Ramos (cell line): ENCODE measurements around the gene NEURL1.

Source experiments
- in situ Hi-C: fragments of 300-500 bp; cut with MboI; formaldehyde crosslinking; loops from one replicate; pipeline ENCODE4 v1.14.3; 2022; ENCODE audit warnings: low sequenced_read_pairs; ENCODE audit not compliant: unreplicated experiment

The NEURL1 gene

GRCh38 chr10:103459615-103460014, 33.9 kb upstream of the NEURL1 start:
- in situ Hi-C loops, result no loop called here

DNA sequence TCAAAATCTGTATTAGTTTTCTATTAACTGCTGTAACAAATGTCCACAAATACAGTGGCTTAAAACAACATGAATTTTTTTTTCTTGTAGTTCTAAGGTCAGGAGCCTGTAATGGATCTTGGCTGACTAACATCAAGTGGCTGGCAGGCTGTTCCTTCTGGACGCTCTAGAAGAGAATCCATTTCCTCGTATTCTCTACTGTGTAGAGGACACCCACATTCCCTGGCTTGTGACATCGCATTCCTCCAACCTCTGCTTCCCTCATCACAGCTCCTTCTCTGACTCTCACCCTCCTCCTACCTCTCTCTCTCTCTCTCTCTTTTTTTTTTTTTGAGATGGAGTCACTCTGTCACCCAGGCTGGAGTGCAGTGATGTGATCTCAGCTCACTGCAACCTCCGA, 30.0 kb upstream of the NEURL1 start:
- in situ Hi-C loops, result no loop called here

- in situ Hi-C loops, result no loop called here
Observed at GRCh38 chr10:103465411-103466179, 27.9 kb upstream of the NEURL1 start.

GRCh38 chr10:103466734-103467133, 26.8 kb upstream of the NEURL1 start:
- in situ Hi-C loops, result no loop called here

- in situ Hi-C loops, result no loop called here
Observed at GRCh38 chr10:103467406-103467805, 26.1 kb upstream of the NEURL1 start.

GRCh38 chr10:103469201-103469600, 24.3 kb upstream of the NEURL1 start:
- in situ Hi-C loops, result no loop called here

- in situ Hi-C loops, result no loop called here
Observed at GRCh38 chr10:103470761-103471653, 22.5 kb upstream of the NEURL1 start.

- in situ Hi-C loops, result no loop called here
Observed at GRCh38 chr10:103472005-103472404, 21.5 kb upstream of the NEURL1 start.

GRCh38 chr10:103473261-103473671, 20.2 kb upstream of the NEURL1 start:
- in situ Hi-C loops, result no loop called here

DNA sequence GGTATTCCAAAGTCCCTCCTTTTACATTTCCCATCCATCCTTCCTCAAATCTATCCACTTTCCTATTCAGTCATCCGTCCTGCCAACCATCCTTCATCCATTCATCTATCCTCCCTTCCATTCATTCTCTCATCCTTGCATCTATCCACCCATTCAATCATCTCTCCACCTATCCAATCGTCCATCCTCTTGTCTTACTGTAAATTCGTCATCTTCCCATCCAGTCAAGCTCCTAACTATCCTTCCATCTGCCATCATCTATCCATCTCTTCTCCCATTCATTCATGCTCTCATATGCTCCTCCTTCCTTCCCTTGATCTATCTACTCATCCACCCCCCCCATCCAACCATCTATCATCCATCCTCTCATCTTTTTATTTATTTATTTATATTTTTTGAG, 19.4 kb upstream of the NEURL1 start:
- in situ Hi-C loops, result no loop called here

DNA sequence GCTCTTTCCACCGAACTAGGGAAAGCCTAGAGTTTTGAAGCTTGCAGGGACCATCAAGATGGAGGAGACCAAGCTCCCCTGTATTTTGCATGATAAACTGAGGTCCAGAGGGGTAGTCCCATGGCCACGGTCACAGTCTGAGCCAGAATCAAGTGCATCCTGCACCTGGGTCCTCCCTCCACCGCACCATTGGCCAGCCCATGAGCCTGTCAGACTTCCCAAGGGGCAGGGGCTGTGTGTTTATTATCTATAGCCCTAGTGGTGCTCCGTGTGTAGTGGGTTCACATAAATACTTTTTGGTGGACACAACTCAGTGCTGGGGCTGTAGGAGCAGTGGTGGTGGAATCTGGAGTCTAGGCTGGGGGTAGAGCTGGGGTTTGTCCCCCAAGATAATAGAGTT, 18.1 kb upstream of the NEURL1 start:
- in situ Hi-C loops, result loop anchor here (5.0 to 25.0 kb wide), 2 partner anchors 58 to 563 kb away; partner anchors contain the start of gene CNNM2

- in situ Hi-C loops, result loop anchor here (5.0 to 25.0 kb wide), 2 partner anchors 59 to 564 kb away; partner anchors contain the start of gene CNNM2
Observed at GRCh38 chr10:103476046-103476768, 17.3 kb upstream of the NEURL1 start.

DNA sequence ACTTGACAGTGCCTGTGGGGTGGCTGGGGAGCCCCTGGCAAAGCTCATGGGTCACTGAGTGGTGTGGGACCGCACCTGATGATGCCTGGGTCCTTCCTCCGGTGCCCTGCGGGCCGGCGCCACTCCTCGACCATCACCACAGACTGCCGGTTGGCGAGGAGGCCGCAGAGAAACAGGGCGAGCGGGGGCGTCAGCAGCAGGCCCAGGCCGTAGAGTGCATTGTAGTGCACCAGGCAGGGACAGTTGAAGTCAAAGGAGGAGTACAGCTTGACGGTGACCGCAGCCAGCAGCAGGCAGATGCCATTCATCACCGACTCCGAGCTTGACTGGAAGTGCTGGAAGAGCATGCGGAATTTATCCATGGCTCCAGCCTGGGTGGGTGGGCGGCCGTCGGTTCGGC, 14.8 kb upstream of the NEURL1 start:
- in situ Hi-C loops, result loop anchor here (5.0 to 25.0 kb wide), 2 partner anchors 61 to 566 kb away; partner anchors contain the start of gene CNNM2

GRCh38 chr10:103479135-103479534, 14.4 kb upstream of the NEURL1 start, which contains the start of gene CALHM3:
TSS of gene CALHM3 (minus strand) at chr10:103479240. CDS start at chr10:103479032, 208 bp downstream.
- in situ Hi-C loops, result loop anchor here (5.0 to 25.0 kb wide), 2 partner anchors 62 to 567 kb away; partner anchors contain the start of gene CNNM2

DNA sequence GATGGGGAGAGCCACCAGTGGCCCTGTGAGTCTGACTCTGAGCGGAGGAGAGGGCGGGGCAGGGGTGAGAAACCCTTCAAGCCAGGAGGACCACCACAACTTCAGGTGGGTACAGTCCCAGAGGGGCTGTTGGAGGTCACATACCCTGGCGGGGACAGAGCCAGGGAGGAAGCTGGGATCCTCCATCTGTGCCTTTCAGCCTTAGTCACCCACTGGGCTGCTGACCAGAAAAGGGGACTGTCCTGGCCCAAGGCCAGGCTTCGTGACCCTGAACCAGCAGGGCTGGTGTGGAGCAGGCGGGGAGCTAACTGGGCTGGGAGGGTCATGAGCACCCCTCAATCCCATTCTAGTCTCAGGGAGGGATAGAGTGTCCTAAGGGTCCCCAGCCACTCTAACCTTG, 13.0 kb upstream of the NEURL1 start:
- in situ Hi-C loops, result loop anchor here (25.0 kb wide), 1 partner anchor 568 kb away; the partner anchor contains the start of gene CNNM2

DNA sequence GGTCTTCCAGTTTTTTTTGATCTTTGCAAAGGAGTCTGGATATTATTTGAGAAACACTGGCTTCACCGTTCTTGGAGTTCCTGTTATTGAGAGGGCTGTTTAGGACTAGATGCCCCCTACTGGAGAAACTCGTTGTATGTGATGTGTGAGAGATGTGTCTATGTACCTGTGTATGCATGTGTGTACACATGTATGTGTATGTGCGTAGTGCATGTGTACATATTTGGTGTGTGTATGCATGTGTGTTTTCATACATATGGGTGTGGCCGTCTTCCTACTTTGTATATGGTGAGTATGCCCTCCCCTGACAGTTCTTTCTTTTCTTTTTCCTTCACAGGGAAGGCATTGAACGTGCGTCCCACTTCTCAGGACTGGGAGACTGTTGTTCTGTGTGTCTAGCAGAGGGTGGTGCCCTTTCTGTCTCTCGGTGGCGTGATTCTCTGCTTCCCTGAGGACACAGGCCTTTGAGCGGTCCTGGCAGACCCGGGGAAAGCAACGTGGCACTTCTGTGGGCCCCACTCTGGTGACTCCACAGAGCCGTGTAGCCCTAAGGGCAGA, 11.5 kb upstream of the NEURL1 start:
- in situ Hi-C loops, result loop anchor here (25.0 kb wide), 1 partner anchor 570 kb away; the partner anchor contains the start of gene CNNM2

DNA sequence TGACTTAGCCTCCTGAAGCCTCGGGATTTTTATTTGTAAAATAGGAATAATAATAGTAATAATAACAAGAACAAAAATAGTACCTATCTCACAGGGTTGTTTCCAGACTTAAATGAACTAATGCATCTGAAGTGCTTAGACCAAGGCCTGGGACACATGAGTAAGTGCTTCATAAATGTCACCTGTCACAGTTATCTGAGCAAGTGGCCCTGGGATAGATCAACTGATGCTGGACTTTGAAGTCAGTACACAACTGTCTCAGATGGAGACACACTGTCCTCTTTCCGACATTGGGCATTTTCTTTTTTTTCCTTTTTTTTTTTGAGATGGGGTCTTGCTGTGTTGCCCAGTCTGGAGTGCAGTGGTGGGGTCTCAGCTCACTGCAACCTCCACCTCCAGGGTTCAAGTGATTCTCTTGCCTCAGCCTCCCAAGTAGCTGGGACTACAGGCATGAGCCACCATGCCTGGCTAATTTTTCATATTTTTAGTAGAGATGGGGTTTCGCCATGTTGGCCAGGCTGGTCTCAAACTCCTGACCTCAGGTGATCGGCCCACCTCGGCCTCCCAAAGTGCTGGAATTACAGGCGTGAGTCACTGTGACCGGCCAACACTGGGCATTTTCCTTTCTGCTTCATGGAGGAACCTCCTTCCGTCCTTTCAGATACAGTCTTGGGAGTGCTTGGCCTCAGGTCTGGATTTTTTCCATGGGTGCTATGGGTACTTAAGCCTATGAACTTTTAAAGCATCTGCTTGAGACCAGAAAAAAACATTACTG, 6.7 kb upstream of the NEURL1 start:
- in situ Hi-C loops, result loop anchor here (25.0 kb wide), 1 partner anchor 575 kb away; the partner anchor contains the start of gene CNNM2

DNA sequence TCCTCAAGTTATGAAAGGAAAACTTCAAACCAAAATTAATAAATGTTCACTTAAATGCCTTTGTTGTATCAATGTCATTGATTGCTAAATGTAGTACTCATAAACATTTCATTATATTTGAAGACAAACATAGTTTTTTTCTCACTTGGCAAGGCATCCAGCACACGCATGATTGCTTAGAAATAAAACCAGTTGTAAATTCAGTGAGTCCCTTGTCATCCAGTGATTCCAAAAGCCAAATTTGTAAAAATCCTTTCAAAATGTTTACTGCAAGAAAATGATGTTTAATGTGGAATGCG, 6.1 kb upstream of the NEURL1 start:
- in situ Hi-C loops, result loop anchor here (25.0 kb wide), 1 partner anchor 575 kb away; the partner anchor contains the start of gene CNNM2

DNA sequence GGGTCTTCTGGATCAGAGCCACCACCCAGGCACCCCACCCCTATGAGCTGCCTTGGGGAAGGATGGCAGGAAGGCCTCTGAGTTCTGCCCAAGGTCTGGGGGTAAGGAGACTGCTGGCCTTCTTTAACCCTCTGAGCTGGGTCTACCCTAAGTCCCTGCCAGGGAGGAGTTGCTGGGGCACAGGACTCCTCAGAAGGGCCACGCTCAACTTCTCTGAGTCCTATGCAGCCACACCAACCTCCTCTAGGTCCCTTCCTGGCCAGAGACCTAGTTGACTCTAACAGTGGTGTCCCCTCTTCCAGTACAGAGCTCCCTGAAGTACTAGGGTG, 2.6 kb upstream of the NEURL1 start:
- in situ Hi-C loops, result loop anchor here (25.0 kb wide), 1 partner anchor 579 kb away; the partner anchor contains the start of gene CNNM2
